NCI-H2107 (cell line): ENCODE results near the gene CEMIP.
A peak's percentile ranks its signal among the peaks of the same experiment; 100 is the strongest.

Experiments
- DNase-seq: peaks from one replicate; lab custom pipeline; 2025; lab: John Stamatoyannopoulos, UW

CEMIP gene

GRCh38 chr15:80778964-80779657 lies at the start of gene CEMIP:
TSS of gene CEMIP (plus strand) at chr15:80779370. CDS start at chr15:80873880, 94,510 bp downstream.
- peak; percentile 36 for DNase-seq

- no peak for DNase-seq
These were observed 48.8 kb upstream of the CEMIP start for GRCh38 chr15:80730387-80730786.

- DNase-seq = no peak
These were observed 48.2 kb upstream of the CEMIP start for GRCh38 chr15:80730926-80731325.

GRCh38 chr15:80732167-80732566 lies 47.0 kb upstream of the CEMIP start:
- no peak for DNase-seq

- DNase-seq = no peak
These were observed 46.4 kb upstream of the CEMIP start for GRCh38 chr15:80732818-80733217.

GRCh38 chr15:80733460-80733859 lies 45.7 kb upstream of the CEMIP start:
- no peak for DNase-seq

- DNase-seq = no peak
These were observed 43.8 kb upstream of the CEMIP start for GRCh38 chr15:80735344-80735743.

GRCh38 chr15:80736560-80736959 lies 42.6 kb upstream of the CEMIP start:
- DNase-seq = no peak

- DNase-seq = no peak
These were observed 39.3 kb upstream of the CEMIP start for GRCh38 chr15:80739919-80740318.

- DNase-seq = no peak
These were observed 37.1 kb upstream of the CEMIP start for GRCh38 chr15:80742081-80742480.

- DNase-seq = no peak
These were observed 35.9 kb upstream of the CEMIP start for GRCh38 chr15:80743189-80743833.

- no peak for DNase-seq
These were observed 34.8 kb upstream of the CEMIP start for GRCh38 chr15:80744415-80744814.

GRCh38 chr15:80744826-80745225 lies 34.3 kb upstream of the CEMIP start:
- DNase-seq = no peak

GRCh38 chr15:80745888-80746287 lies 33.3 kb upstream of the CEMIP start:
- DNase-seq = no peak

GRCh38 chr15:80747317-80748053 lies 31.7 kb upstream of the CEMIP start:
- peak; percentile 19 for DNase-seq

- no peak for DNase-seq
These were observed 29.6 kb upstream of the CEMIP start for GRCh38 chr15:80749589-80749988.

- no peak for DNase-seq
These were observed 28.6 kb upstream of the CEMIP start for GRCh38 chr15:80750575-80750974.

GRCh38 chr15:80752204-80752603 lies 27.0 kb upstream of the CEMIP start:
- no peak for DNase-seq

GRCh38 chr15:80753161-80753560 lies 26.0 kb upstream of the CEMIP start:
- DNase-seq = no peak

GRCh38 chr15:80754014-80754413 lies 25.2 kb upstream of the CEMIP start:
- no peak for DNase-seq

GRCh38 chr15:80755885-80756284 lies 23.3 kb upstream of the CEMIP start:
- no peak for DNase-seq

GRCh38 chr15:80758130-80758745 lies 20.9 kb upstream of the CEMIP start:
- no peak for DNase-seq

GRCh38 chr15:80760960-80761359 lies 18.2 kb upstream of the CEMIP start:
- DNase-seq = no peak
